Spleen (tissue), 7 donors: ENCODE data around the gene DPYD.

ENCODE experiments used
- POLR2AphosphoS5 ChIP-seq, 3 donors: sonication (generic); formaldehyde crosslinking; IDR thresholded peaks; one replicate each; pipeline ENCODE4 v1.5.1; 2017; ENCODE audit warnings: antibody characterized with exemption in 3 of 3
- TF ChIP-seq, protein P1 (sequence below), 11 experiments: fragments of 200-600 bp in 7 of 11; fragments of 450-650 bp in 4 of 11; sonication (generic) in 4 of 11; IDR thresholded peaks in 8 of 11; conservative IDR thresholded peaks in 3 of 11; 1 replicate in 7 of 11; 2 replicates in 4 of 11; pipeline versions ENCODE4 v1.4.0 to v1.8.0; 2016 to 2021; ENCODE audit warnings: antibody characterized with exemption in 11 of 11, inconsistent platforms in 4 of 11, mild to moderate bottlenecking in 1 of 11
- donor health status: DM: no; HTN: no; CAD: no; lungs with moderate emphysema.
- donor health status: DM: no; HTN: no; CAD: no.
- donor health status: DM: no; HTN: no; CAD: no.

DNA sequence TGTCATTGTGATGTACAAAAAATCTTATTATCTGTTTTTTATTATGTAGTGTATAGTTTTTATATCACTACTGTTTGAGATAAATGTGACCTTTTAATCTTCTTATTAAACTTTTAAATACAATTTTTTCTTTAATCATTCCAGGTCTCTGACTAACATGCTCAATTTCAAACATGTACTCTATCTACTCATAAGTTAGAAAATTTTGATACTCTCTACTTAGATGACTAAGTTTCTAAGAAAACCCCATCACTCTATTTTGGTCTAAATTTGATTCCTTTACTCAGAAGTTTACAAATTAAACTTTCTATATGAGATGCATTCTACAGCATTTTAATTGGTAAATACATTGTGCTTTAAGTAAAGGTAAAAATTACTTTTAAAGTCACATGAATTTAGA, 655.2 kb downstream of the DPYD start:
- TF ChIP-seq, protein P1, sequence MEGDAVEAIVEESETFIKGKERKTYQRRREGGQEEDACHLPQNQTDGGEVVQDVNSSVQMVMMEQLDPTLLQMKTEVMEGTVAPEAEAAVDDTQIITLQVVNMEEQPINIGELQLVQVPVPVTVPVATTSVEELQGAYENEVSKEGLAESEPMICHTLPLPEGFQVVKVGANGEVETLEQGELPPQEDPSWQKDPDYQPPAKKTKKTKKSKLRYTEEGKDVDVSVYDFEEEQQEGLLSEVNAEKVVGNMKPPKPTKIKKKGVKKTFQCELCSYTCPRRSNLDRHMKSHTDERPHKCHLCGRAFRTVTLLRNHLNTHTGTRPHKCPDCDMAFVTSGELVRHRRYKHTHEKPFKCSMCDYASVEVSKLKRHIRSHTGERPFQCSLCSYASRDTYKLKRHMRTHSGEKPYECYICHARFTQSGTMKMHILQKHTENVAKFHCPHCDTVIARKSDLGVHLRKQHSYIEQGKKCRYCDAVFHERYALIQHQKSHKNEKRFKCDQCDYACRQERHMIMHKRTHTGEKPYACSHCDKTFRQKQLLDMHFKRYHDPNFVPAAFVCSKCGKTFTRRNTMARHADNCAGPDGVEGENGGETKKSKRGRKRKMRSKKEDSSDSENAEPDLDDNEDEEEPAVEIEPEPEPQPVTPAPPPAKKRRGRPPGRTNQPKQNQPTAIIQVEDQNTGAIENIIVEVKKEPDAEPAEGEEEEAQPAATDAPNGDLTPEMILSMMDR (IDR thresholded peaks at IDR 0.05 in 8 of 11, conservative IDR thresholded peaks at IDR 0.05 in 3 of 11): no peak
- no peak for TF ChIP-seq POLR2AphosphoS5 (IDR thresholded peaks at IDR 0.05)
